Measurements from ENCODE around the gene DNM3.

- TF ChIP-seq CTCF (IDR thresholded peaks at IDR 0.05; ENCODE audit: extremely low read depth in 1 of 2, insufficient read depth in 1 of 2, low read depth in 1 of 2, low read length in 2 of 2) (no peak), EZH2 (IDR thresholded peaks at IDR 0.05; ENCODE audit: borderline replicate concordance, low read depth, low read length, severe bottlenecking) (no peak)
Measured at GRCh38 chr1:171807556-171807955, 33.7 kb upstream of the DNM3 start.
